ENCODE results near the gene SOBP.

DNA sequence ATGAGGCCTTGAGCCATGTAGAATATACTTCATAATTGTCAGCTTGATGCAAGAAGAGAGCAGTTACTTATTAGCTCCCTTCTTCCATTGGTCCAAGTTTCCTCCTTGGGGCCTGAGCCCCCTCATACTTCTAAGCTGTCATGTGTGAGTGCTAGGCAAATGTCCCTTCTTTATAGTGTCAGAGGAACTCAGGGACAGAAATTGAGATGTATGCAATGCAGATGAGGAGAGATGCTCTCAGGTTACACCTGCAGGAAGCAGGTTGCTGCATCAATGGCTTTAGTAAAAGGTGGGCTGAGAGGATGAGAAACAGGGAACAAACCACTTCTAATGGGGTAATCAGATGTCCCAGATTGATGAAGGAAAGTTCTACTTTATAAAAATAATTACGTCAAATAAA lies 23.9 kb upstream of the SOBP start:
- TF ChIP-seq CTCF (IDR thresholded peaks at IDR 0.05) (no peak), EZH2 (IDR thresholded peaks at IDR 0.05; ENCODE audit: borderline replicate concordance, insufficient read depth, low read depth, low read length, poor library complexity, severe bottlenecking) (no peak)
